Activated CD8-positive, alpha-beta T cell treated with anti-CD3 and anti-CD28 coated beads for 36 hours (primary cell): Measurements from ENCODE around the gene AXDND1. TPM values are rescaled to one million over a fixed set of nuclear protein-coding genes. Genes with fewer than 3 reads are reported as not detected.
"Not testable (repeated sequence)": the region's sequence is repeated elsewhere in the genome, so short reads cannot be mapped to it uniquely, and the experiment has no call there.

Experiments used
- ATAC-seq: fragments of 200-7000 bp; cut with Tn5 transposase; one replicate; pipeline ENCODE4 v1.10.0; 2021; ENCODE audit warnings: mild to moderate bottlenecking, moderate library complexity
- CTCF ChIA-PET: fragments of 350-600 bp; sonication (Branson Sonifier 250); formaldehyde crosslinking; loops from one replicate; lab custom pipeline; 2021; ENCODE audit warnings: antibody characterized with exemption; lab: Charles Lee
- POLR2A ChIA-PET: fragments of 350-600 bp; sonication (Branson Sonifier 250); formaldehyde crosslinking; loops from one replicate; lab custom pipeline; 2021; ENCODE audit warnings: antibody characterized with exemption; lab: Charles Lee
- DNase-seq: peaks from one replicate; pipeline ENCODE4 v3.0.0-alpha.2; 2020
- H3K27ac Mint-ChIP-seq: one replicate; pipeline ENCODE4 v1.8.0; 2021; ENCODE audit warnings: mild to moderate bottlenecking, mixed read lengths
- H3K27me3 Mint-ChIP-seq: one replicate; pipeline ENCODE4 v1.8.0; 2021; ENCODE audit warnings: mixed read lengths
- H3K36me3 Mint-ChIP-seq: one replicate; pipeline ENCODE4 v1.8.0; 2021; ENCODE audit warnings: low read depth, mixed read lengths
- H3K4me1 Mint-ChIP-seq: one replicate; pipeline ENCODE4 v1.8.0; 2021; ENCODE audit warnings: low read depth, mixed read lengths
- H3K4me3 Mint-ChIP-seq: one replicate; pipeline ENCODE4 v1.8.0; 2021; ENCODE audit warnings: mild to moderate bottlenecking, moderate library complexity, mixed read lengths
- H3K9me3 Mint-ChIP-seq: one replicate; pipeline ENCODE4 v1.8.0; 2021; ENCODE audit warnings: mixed read lengths
- CTCF ChIP-seq: fragments of 200-600 bp; IDR thresholded peaks from one replicate; pipeline ENCODE4 v1.8.0; 2022; ENCODE audit warnings: antibody characterized with exemption, mild to moderate bottlenecking
- intact Hi-C: fragments of 100-400 bp; cut with micrococcal nuclease; formaldehyde crosslinking; loops from one replicate; pipeline ENCODE4 v1.10.0; 2022
- total RNA-seq, 2 experiments: library from RNA; stranded (reverse); gene quantifications; one replicate each; pipeline ENCODE4 v1.2.3, GENCODE V29; 2021

The AXDND1 gene
- total RNA-seq, 2 experiments from 2014 or later: 0.27 to 1.5 TPM

GRCh38 chr1:179376223-179376622, 10.5 kb downstream of the AXDND1 start:
- CTCF ChIA-PET: no interaction called here
- no peaks in the 10 kb centered on the region for H3K9me3 Mint-ChIP-seq
- H3K27ac Mint-ChIP-seq: no peak overlapping the region
- H3K4me1 Mint-ChIP-seq: no peaks in the 10 kb centered on the region
- intact Hi-C loops: no loop called here
- no peaks in the 10 kb centered on the region for H3K36me3 Mint-ChIP-seq
- no peak for TF ChIP-seq CTCF
- H3K27me3 Mint-ChIP-seq: peaks cover 2% of the 10 kb centered on the region
- POLR2A ChIA-PET: no interaction called here
- no peak overlapping the region for H3K4me3 Mint-ChIP-seq
- ATAC-seq (no peak), DNase-seq (no peak)

GRCh38 chr1:179380299-179380698, 14.5 kb downstream of the AXDND1 start:
- CTCF ChIA-PET: no interaction called here
- no peak for ATAC-seq
- DNase-seq: no peak

GRCh38 chr1:179384027-179384426, 18.3 kb downstream of the AXDND1 start:
- no peak overlapping the region for H3K27ac Mint-ChIP-seq
- CTCF ChIA-PET: interaction anchor here (0.8 kb wide), 1 partner anchor 9 kb away, joined by 3 read pairs; no protein-coding TSS in a partner anchor
- H3K36me3 Mint-ChIP-seq: no peaks in the 10 kb centered on the region
- no peak for ATAC-seq
- H3K9me3 Mint-ChIP-seq: no peaks in the 10 kb centered on the region
- POLR2A ChIA-PET: no interaction called here
- H3K27me3 Mint-ChIP-seq: no peaks in the 10 kb centered on the region
- TF ChIP-seq CTCF: no peak
- H3K4me1 Mint-ChIP-seq: no peaks in the 10 kb centered on the region
- no peak for DNase-seq
- no peak overlapping the region for H3K4me3 Mint-ChIP-seq
- intact Hi-C loops: no loop called here

More at GRCh38 chr1:179380299-179380698, 14.5 kb downstream of the AXDND1 start:
- no peak overlapping the region for H3K27ac Mint-ChIP-seq
- H3K4me1 Mint-ChIP-seq: no peaks in the 10 kb centered on the region
- POLR2A ChIA-PET: no interaction called here
- no peak overlapping the region for H3K4me3 Mint-ChIP-seq
- no peak for TF ChIP-seq CTCF
- intact Hi-C loops: no loop called here
- H3K36me3 Mint-ChIP-seq: no peaks in the 10 kb centered on the region
- H3K9me3 Mint-ChIP-seq: no peaks in the 10 kb centered on the region
- peaks cover 2% of the 10 kb centered on the region for H3K27me3 Mint-ChIP-seq

GRCh38 chr1:179385510-179385909, 19.7 kb downstream of the AXDND1 start:
- Mint-ChIP-seq H3K27ac (no peak overlapping the region), H3K27me3 (no peaks in the 10 kb centered on the region), H3K4me3 (no peak overlapping the region), H3K9me3 (no peaks in the 10 kb centered on the region), H3K4me1 (no peaks in the 10 kb centered on the region), H3K36me3 (no peaks in the 10 kb centered on the region)
- TF ChIP-seq CTCF: no peak
- CTCF ChIA-PET: no interaction called here
- intact Hi-C loops: no loop called here
- POLR2A ChIA-PET: no interaction called here
- ATAC-seq: no peak
- no peak for DNase-seq

- Mint-ChIP-seq H3K4me3 (no peak overlapping the region), H3K27ac (no peak overlapping the region), H3K36me3 (peaks cover 18% of the 10 kb centered on the region), H3K4me1 (no peaks in the 10 kb centered on the region), H3K27me3 (peaks cover under 1% of the 10 kb centered on the region), H3K9me3 (peaks cover 18% of the 10 kb centered on the region)
- DNase-seq: no peak
- TF ChIP-seq CTCF: no peak
- CTCF ChIA-PET: no interaction called here
- intact Hi-C loops: no loop called here
- no peak for ATAC-seq
- POLR2A ChIA-PET: no interaction called here
These were observed 27.9 kb downstream of the AXDND1 start for GRCh38 chr1:179393721-179394120.

- intact Hi-C loops, H3K27ac Mint-ChIP-seq, CTCF ChIA-PET, H3K36me3 Mint-ChIP-seq, DNase-seq, POLR2A ChIA-PET, H3K27me3 Mint-ChIP-seq, H3K4me1 Mint-ChIP-seq, H3K9me3 Mint-ChIP-seq, ATAC-seq, H3K4me3 Mint-ChIP-seq: not testable (repeated sequence)
These were observed 33.6 kb downstream of the AXDND1 start for GRCh38 chr1:179399399-179399798.

- POLR2A ChIA-PET, H3K27ac Mint-ChIP-seq, intact Hi-C loops, H3K4me3 Mint-ChIP-seq, H3K4me1 Mint-ChIP-seq, CTCF ChIA-PET, H3K36me3 Mint-ChIP-seq, DNase-seq, H3K27me3 Mint-ChIP-seq, ATAC-seq, H3K9me3 Mint-ChIP-seq: not testable (repeated sequence)
These were observed 52.0 kb downstream of the AXDND1 start for GRCh38 chr1:179417760-179418159.

- H3K27me3 Mint-ChIP-seq, H3K36me3 Mint-ChIP-seq, H3K4me1 Mint-ChIP-seq, ATAC-seq, intact Hi-C loops, DNase-seq, POLR2A ChIA-PET, H3K9me3 Mint-ChIP-seq, CTCF ChIA-PET, H3K4me3 Mint-ChIP-seq, H3K27ac Mint-ChIP-seq: not testable (repeated sequence)
These were observed 52.9 kb downstream of the AXDND1 start for GRCh38 chr1:179418706-179419105.
